Uterus (tissue), 4 donors: Measurements from ENCODE around the gene TP53RK. TPM values are rescaled to one million over a fixed set of nuclear protein-coding genes. Genes with fewer than 3 reads are reported as not detected.

Experiments
- DNase-seq, 2 donors: peaks; one replicate each; pipeline ENCODE4 v3.0.0-alpha.2; 2019 to 2020
- H3K27ac ChIP-seq, 2 donors: fragments of 200-600 bp; sonication (generic); 1 replicate in 1 of 2; 2 replicates in 1 of 2; pipeline ENCODE4 v1.5.1; 2016 to 2018
- H3K27me3 ChIP-seq, 2 donors: fragments of 200-600 bp; sonication (generic); one replicate each; pipeline ENCODE4 v1.5.1; 2018 to 2019; ENCODE audit warnings: control low read depth in 1 of 2
- H3K36me3 ChIP-seq, 2 donors: fragments of 200-600 bp; sonication (generic); one replicate each; pipeline ENCODE4 v1.5.1; 2019; ENCODE audit warnings: control low read depth in 1 of 2
- H3K4me1 ChIP-seq, 2 donors: fragments of 200-600 bp; sonication (generic); one replicate each; pipeline ENCODE4 v1.5.1; 2018 to 2019; ENCODE audit warnings: control low read depth in 1 of 2
- H3K4me3 ChIP-seq, 2 donors: fragments of 200-600 bp; sonication (generic); 1 replicate in 1 of 2; 2 replicates in 1 of 2; pipeline ENCODE4 v1.5.1; 2018 to 2019; ENCODE audit warnings: mild to moderate bottlenecking in 1 of 2
- H3K9me3 ChIP-seq, 2 donors: fragments of 200-600 bp; sonication (generic); one replicate each; pipeline ENCODE4 v1.5.1; 2019; ENCODE audit warnings: control low read depth in 1 of 2
- POLR2A ChIP-seq, 2 donors: fragments of 450-650 bp; IDR thresholded peaks; one replicate each; pipeline ENCODE4 v1.6.1; 2016; ENCODE audit warnings: antibody characterized with exemption in 2 of 2, mild to moderate bottlenecking in 1 of 2, moderate library complexity in 1 of 2
- intact Hi-C: fragments of 100-400 bp; cut with DNase I; formaldehyde crosslinking; loops from one replicate; pipeline ENCODE4 v1.15.1; 2023; ENCODE audit warnings: low total_unique reads
- total RNA-seq, 4 donors: library from RNA; depleted of rRNA in 3 of 4; stranded (reverse); fragments of >200 nt in 3 of 4; gene quantifications; one replicate each; pipeline versions ENCODE4 v1.1.0 to v1.2.4, GENCODE V29; 2014 to 2023
- TF ChIP-seq, protein P1 (sequence below), 4 experiments: fragments of 200-600 bp in 2 of 4; fragments of 450-650 bp in 2 of 4; sonication (generic) in 2 of 4; IDR thresholded peaks; one replicate each; pipeline ENCODE4 v1.5.1; 2016 to 2019; ENCODE audit warnings: antibody characterized with exemption in 4 of 4, mild to moderate bottlenecking in 2 of 4, moderate library complexity in 1 of 4
- donor health status: DM: yes; HTN: yes; CAD: no.

The TP53RK gene
- total RNA-seq, 4 donors from 2014 or later: 14.1 to 64.6 (median 40.2) TPM

DNA sequence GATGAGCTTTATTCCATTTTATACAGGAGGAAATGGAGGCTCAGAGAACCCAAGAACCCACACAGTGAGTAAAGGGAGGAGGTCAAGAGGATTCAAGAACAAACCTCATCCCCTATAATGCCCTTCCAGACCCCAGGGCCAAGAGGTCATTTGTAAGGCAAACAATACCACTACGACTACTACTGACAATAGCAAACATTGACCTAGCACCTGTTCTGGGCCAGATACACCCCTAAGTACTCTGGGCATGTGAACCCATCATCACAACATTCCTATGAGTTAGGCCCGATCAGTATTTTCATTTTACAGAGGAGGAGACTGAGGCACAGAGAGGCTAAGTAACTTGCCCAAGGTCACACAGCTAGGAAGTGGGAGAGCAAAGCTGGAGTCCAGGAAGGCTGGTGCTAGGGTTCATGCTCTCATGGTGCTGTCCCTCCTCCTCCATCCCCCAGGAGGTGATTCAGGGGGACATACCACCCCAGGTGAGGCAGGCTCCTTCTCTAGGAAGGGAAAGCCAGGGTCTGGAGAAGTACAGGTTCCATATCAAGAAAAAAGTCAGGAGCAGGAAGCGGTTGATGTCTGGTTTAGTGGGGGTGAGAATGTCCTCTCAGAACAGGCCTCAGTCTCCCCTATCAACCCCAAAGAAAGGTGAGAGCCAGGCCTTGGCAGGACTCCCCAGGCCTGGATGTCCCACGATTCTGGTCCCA is 51.7 kb downstream of the TP53RK start:
- Histone ChIP-seq H3K9me3 (no peaks in the 10 kb centered on the region), H3K27me3 (no peaks in the 10 kb centered on the region), H3K4me3 (no peak overlapping the region), H3K4me1 (no peaks in the 10 kb centered on the region), H3K27ac (no peak overlapping the region), H3K36me3 (no peaks in the 10 kb centered on the region)
- TF ChIP-seq POLR2A (IDR thresholded peaks at IDR 0.05): no peak
- no peak for DNase-seq
- intact Hi-C loops: no loop called here

DNA sequence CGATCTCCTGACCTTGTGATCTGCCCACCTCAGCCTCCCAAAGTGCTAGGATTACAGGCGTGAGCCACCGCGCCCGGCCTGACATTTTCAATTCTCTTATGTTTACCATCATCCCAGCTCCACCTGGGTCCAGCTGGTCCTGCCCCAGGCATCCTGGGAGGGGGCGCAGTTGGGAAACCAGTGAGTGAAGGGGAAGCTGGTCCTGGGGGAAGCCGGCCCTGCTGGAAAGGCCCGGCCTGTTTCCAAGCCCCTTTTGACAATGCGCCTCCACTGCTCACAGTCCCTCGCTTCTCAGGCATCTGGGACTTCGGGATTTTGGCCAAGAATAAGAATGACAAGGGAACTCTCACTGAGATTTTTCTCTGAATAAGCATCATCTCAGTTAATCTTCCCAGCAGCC is 52.2 kb downstream of the TP53RK start:
- Histone ChIP-seq H3K9me3 (no peaks in the 10 kb centered on the region), H3K27me3 (no peaks in the 10 kb centered on the region), H3K4me3 (no peak overlapping the region), H3K27ac (no peak overlapping the region), H3K4me1 (no peaks in the 10 kb centered on the region), H3K36me3 (no peaks in the 10 kb centered on the region)
- intact Hi-C loops: no loop called here
- no peak for DNase-seq
- no peak for TF ChIP-seq POLR2A (IDR thresholded peaks at IDR 0.05)
- TF ChIP-seq, protein P1, sequence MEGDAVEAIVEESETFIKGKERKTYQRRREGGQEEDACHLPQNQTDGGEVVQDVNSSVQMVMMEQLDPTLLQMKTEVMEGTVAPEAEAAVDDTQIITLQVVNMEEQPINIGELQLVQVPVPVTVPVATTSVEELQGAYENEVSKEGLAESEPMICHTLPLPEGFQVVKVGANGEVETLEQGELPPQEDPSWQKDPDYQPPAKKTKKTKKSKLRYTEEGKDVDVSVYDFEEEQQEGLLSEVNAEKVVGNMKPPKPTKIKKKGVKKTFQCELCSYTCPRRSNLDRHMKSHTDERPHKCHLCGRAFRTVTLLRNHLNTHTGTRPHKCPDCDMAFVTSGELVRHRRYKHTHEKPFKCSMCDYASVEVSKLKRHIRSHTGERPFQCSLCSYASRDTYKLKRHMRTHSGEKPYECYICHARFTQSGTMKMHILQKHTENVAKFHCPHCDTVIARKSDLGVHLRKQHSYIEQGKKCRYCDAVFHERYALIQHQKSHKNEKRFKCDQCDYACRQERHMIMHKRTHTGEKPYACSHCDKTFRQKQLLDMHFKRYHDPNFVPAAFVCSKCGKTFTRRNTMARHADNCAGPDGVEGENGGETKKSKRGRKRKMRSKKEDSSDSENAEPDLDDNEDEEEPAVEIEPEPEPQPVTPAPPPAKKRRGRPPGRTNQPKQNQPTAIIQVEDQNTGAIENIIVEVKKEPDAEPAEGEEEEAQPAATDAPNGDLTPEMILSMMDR (IDR thresholded peaks at IDR 0.05): no peak

DNA sequence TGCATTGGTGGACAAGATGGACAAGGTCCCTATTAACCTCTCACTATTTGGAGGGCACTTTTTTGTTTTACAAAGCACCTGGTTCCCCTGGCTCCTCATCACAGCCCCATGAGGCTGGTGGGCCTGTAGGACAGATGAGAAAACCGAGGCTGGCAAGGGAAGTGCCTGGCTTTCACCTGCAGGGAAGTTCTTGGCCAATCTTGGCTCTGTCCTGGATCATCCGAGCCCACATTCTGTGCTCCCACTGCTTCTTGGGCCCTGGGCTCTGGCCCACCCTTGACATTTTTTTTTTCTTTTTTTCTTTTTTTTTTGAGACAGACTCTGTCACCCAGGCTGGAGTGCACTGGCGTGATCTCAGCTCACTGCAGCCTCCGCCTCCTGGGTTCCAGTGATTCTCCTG is 52.7 kb downstream of the TP53RK start:
- H3K27me3 ChIP-seq: no peaks in the 10 kb centered on the region
- no peaks in the 10 kb centered on the region for H3K36me3 ChIP-seq
- intact Hi-C loops: no loop called here
- TF ChIP-seq POLR2A (IDR thresholded peaks at IDR 0.05): no peak
- TF ChIP-seq, protein P1 (IDR thresholded peaks at IDR 0.05): no peak
- no peaks in the 10 kb centered on the region for H3K9me3 ChIP-seq
- DNase-seq: no peak
- no peaks in the 10 kb centered on the region for H3K4me1 ChIP-seq
- no peak overlapping the region for H3K4me3 ChIP-seq
- H3K27ac ChIP-seq: no peak overlapping the region

DNA sequence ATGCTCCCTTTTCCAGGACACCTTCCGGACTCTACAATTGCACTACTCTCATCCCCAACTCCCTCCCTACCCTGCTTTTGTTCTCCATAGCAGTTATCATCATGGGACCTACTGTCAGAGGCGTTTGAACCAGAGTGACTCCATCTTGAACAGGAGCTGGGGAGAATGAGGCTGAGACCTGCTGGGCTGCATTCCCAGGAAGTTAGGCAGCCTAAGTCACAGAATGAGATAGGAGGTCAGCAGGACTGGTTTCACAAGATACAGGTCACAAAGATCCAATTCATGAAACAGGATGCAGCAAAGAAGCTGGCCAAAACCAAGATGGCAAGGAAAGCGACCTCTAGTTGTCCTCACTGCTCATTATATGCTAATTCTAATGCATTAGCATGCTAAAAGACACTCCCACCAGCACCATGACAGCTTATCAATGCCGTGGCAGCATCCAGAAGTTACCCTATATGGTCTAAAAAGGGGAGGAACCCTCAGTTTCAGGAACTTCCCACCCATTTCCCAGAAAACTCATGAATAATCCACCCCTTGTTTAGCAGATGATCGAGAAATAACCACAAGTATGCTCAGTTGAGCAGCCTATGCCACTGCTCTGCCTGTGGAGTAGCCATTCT is 53.6 kb downstream of the TP53RK start:
- Histone ChIP-seq H3K4me1 (no peaks in the 10 kb centered on the region), H3K36me3 (no peaks in the 10 kb centered on the region), H3K9me3 (no peaks in the 10 kb centered on the region), H3K27ac (no peak overlapping the region), H3K27me3 (no peaks in the 10 kb centered on the region), H3K4me3 (no peak overlapping the region)
- TF ChIP-seq, protein P1 (IDR thresholded peaks at IDR 0.05): no peak
- no peak for TF ChIP-seq POLR2A (IDR thresholded peaks at IDR 0.05)
- DNase-seq: no peak
- intact Hi-C loops: no loop called here

DNA sequence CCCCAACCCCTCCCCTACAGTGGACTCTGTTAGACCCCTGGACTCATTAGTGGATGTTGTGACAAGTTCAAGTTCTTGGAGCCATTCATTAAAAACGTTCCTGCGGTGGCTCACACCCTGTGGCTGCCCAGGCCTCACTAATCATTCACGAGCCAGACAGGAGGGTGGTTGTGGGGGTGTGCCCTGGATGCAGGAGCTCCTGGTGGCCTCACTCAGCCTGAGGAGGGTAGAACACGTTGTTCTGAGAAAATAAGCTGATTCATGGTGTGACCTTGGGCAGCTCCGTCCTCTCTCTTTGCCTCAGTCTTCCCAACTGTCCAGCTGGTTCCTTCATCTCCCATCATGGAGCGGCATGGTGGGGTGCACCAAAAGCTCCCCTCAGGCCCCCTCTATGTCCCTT is 54.7 kb downstream of the TP53RK start:
- Histone ChIP-seq H3K4me1 (no peaks in the 10 kb centered on the region), H3K9me3 (no peaks in the 10 kb centered on the region), H3K27me3 (no peaks in the 10 kb centered on the region), H3K27ac (no peak overlapping the region), H3K36me3 (no peaks in the 10 kb centered on the region), H3K4me3 (no peak overlapping the region)
- DNase-seq: no peak
- intact Hi-C loops: no loop called here
- TF ChIP-seq, protein P1 (IDR thresholded peaks at IDR 0.05): no peak
- TF ChIP-seq POLR2A (IDR thresholded peaks at IDR 0.05): no peak

Other genes with a start within 250 kb of the TP53RK start
- 10 to 100 TPM in 1 of 4 donors, 1 to 10 TPM in 3; 1.3 to 19.6 (median 5.8) TPM for gene ZNF334, start 175.9 kb downstream of the TP53RK start, total RNA-seq
- gene OCSTAMP, start 138.8 kb downstream of the TP53RK start, total RNA-seq: not detected
- gene SLC13A3, start 38.0 kb downstream of the TP53RK start, total RNA-seq: 1 to 10 TPM in 2 of 4 donors, under 1 TPM in 1, not detected in 1; under 0.01 to 4.2 (median 4.2) TPM
- 10 to 100 TPM in 2 of 4 donors, 1 to 10 TPM in 2; 1.3 to 32.3 (median 12.6) TPM for gene SLC2A10, start 20.2 kb upstream of the TP53RK start, total RNA-seq
- gene EYA2, start 205.4 kb upstream of the TP53RK start, total RNA-seq: 10 to 100 TPM in 1 of 4 donors, 1 to 10 TPM in 3; 2.0 to 11.0 (median 5.6) TPM